GM21737 (cell line): Measurements from ENCODE around the gene SLC35G3.
"Not testable (repeated sequence)": the region's sequence is repeated elsewhere in the genome, so short reads cannot be mapped to it uniquely, and the experiment has no call there.

Source experiments
- ATAC-seq: cut with Tn5 transposase; IDR thresholded peaks from one replicate; pipeline ENCODE4 v1.9.1; 2021; ENCODE audit warnings: mild to moderate bottlenecking, moderate library complexity; ENCODE audit not compliant: unreplicated experiment

Gene SLC35G3

DNA sequence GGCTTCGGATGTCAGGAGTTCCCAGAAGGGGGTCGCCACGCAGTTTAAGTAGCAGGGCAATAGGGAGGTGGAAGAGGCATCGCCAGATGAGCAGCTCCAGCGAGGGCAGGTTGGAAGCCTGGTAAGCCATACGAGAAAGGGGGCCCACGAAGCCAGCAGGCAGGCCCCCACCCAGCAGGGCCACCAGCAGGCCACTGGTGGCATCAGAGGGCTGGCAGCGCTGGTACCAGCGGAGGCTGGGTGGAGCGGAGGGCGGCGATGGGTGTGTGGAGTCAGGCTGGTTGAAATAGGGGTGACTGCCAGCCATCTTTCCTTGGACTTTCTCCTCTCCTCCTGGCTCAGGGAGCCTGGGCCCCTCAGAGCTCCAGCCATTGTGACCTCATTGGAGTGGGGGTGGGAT, at the start of gene SLC35G3:
Gene SLC35G3 (minus strand): TSS at position 393 of the 400 bp plus-strand sequence. CDS start 86 bp downstream, at position 307.
- not testable (repeated sequence) for ATAC-seq

DNA sequence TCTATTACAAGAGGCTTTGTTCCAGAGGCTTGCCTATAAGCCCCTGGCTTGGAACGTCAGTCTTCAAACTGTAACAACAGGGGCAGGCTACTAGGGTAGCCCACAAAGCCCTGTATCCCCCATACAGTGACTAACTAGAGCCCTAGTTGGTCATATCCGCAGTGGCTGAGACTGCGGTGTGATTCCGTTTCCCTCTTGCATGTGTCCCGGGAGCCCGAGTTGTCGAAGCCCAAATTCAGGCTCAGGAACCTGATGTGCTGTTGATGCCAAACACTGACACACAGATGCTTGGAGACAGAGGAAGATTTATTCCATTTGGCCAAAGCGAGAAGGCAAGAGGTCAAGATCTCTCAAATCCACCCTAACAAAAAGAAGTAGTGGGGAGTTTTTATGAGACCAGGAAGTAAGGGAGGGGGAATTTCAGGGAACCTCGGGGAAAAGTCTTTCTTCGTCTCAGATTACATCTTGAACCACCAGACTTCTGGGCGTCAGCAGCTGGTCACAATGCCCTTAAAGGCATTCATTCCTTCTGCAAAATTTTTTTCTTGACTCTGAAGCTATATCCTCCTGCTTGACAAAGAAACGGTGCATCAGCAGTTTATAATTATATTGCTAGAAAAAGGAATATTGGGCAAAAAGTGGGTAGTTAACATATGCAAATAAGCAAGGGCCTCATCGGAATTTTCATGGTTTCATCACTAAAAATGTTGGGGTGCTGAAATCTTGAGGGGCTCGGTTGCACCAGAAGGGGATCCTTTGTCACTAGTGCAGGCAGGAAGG, 49.6 kb upstream of the SLC35G3 start:
- ATAC-seq = peak; percentile 7

DNA sequence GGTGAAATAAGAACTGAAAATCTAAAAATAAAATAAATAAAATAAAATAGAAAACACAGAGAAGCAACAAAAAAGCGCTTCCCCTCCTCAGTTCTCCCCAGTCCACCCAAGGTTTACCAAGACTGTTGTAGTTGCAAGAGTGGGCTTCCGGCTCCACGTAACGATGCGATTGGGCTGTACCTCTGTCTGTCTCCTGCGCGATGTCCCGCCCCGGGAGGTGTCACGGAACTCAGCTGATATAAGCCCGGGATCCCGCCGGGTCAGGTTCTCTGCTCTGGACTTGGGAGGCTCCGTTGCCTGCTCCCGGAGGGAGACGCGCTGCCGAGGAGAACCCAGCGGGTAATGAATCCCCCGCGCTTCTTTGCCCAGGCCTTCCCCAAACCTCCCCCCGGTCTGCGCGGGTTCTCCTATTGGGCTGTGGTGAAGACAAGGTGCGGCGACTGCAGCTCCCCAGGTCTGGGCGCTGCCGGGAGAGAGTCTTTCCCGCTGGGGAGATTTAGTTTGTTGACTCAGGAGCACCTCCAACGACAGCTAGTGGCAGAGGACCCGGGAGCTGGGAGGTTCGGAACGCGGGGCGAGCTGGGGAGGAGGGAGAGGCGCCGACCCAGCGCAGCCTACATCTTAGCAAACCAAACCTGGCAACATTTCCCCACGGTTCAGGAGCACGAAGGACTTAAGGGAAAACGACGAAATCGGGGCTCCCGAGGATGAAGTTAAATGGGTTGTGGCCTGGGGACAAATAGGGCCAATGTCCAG, 48.8 kb upstream of the SLC35G3 start, which contains the start of gene SLFN5:
Gene SLFN5 (plus strand): TSS at position 268 of the 756 bp plus-strand sequence. CDS start 15,619 bp downstream, outside the sequence.
- peak; percentile 47 for ATAC-seq

DNA sequence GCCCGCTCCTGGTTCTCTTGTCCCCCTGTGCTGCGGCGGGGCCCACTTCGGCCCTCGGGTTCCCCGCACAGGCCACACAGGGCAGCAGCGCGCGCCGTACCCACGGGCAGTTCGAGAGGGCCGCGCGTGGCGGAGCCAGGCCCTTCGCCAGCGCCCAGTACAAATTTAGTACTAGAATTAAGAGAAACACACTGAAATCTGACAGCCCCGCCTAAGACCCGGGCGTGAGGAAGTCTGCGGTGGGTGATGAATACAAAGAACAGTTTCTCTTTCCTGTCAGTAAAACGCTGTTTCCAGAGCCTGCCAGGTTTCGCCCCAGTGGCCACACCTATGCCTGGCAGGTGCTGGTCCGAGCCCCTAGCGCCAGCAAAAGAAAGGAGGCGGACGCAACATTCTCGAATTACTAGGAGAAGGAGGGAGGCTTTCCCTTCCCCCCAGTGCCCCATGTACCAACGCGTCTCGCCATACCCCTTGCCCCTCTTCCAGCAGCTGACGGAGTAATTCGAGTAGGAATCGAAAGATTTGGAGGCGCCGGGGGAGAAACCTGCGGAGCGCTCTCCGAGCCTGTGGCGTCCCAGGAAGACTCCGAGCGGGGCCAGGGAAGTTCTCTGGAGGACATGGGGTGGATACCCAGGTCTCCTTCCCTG, 48.1 kb upstream of the SLC35G3 start:
- ATAC-seq = peak; percentile 38

GRCh38 chr17:35241520-35241919, 47.3 kb upstream of the SLC35G3 start:
- no peak for ATAC-seq

GRCh38 chr17:35240861-35241260, 46.7 kb upstream of the SLC35G3 start:
- ATAC-seq = no peak

DNA sequence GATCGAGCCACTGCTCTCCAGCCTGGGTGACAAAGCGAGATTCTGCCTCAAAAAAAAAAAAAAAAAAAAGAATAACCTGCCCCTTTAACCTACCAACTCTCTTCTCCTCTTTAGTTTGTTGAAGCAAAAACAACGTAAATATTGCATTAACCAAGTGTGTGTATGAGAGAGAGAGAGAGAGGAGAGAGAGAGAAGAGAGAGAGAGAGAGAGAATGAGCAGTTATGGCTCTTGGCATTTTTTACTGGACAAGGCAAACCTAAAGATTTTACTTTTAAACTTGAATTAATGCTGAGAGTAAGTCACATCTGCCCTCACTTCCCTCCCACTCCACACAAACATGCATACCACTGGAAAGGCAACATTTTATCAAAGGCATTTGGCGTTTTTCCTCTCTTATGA, 45.6 kb upstream of the SLC35G3 start:
- ATAC-seq = no peak

GRCh38 chr17:35238821-35239220, 44.6 kb upstream of the SLC35G3 start:
- ATAC-seq = no peak

GRCh38 chr17:35236821-35237220, 42.6 kb upstream of the SLC35G3 start:
- ATAC-seq = no peak

GRCh38 chr17:35235917-35236316, 41.7 kb upstream of the SLC35G3 start:
- ATAC-seq = no peak

DNA sequence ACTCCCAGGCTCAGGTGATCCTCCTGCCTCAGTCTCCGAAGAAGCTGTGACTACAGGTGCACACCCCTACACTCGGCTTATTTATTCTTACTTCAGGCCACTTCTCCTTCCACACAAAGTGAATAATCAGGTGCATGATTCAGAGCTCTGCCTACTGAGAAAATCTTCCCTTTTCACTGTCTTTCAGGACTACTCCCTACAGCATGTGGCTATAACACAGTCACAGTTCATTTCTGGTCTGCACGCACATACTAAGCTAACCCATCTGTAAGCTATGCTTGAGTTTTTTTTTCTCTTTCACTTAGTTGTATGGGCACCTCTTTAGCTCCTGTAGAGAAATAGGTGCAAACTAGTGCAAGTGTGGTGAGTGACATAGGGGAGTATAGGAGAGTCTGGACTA, 41.1 kb upstream of the SLC35G3 start:
- no peak for ATAC-seq

GRCh38 chr17:35234315-35234714, 40.1 kb upstream of the SLC35G3 start:
- ATAC-seq = not testable (repeated sequence)

DNA sequence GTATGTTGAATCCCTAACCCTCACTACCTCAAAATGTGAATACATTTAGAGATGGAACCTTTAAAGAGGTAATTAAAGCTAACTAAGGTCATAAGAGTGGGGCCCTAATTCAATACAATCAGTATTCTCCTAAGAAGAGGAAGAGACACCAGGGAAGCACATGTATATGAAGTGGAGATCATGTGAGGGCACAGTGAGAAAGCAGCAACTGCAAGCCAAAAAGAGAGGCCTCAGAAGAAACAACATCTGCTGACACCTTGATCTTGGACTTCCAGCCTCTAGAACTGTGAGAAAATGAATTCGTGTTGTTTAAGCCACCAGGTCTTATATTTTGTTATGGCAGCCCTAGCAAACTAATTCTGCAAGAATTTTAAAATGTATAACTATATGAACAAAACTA, 35.4 kb upstream of the SLC35G3 start:
- ATAC-seq = no peak

DNA sequence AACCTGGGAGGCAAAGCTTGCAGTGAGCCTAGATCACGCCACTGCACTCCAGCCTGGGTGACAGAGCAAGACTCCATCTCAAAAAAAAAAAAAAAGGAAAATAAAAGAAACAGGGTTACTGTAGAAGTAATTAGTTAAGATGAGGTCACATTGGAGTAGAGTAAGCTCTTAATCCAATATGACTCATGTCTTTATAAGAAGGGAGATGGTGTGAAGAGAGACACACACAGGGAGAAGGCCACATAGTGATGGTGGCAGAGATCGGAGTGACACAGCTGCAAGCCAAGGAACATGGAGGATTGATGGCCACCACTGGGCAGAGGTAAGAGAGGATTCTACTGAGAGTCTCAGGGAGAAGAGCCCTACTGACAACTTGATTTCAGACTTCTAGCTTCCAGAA, 33.4 kb upstream of the SLC35G3 start:
- ATAC-seq = no peak

- ATAC-seq = no peak
These were observed 30.2 kb upstream of the SLC35G3 start for GRCh38 chr17:35224436-35224835.

DNA sequence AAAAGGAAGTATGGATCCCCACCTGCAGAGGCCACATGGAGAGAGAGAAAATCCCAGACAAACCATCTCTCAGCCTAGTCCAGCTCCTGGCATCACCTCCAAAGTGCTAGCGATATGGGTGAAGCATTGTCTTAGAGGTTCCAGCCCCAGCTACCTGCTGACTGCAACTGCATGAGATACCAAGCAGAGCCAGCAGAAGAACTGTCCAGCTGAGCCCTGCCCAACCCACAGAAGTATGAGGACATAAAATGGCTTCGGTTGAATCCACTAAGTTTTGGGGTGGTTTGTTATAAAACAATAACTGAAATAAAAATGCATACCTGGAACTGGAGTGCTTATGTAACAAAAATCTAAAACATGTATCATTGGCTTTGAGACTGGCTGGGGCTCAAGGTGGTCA, 28.3 kb upstream of the SLC35G3 start:
- no peak for ATAC-seq

GRCh38 chr17:35218915-35219314, 24.7 kb upstream of the SLC35G3 start:
- no peak for ATAC-seq

DNA sequence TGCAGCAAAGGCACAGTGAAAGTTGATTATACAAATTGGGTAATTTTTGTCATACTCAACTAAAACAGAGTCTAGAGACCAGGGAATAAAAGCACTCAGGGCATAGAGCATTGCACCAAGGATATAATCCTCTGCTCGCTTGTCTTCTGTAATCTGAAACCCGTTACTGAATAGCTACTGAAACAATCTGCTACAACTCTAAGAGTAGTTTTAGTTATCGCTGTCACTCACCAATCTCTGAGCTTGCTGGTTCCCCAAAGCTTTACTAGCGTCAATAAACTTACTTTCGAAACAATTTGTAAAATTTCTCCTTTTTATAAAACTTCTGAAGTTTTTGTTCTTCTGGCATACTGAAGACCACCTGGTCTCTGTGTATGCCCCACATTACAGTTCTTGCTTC, 22.9 kb upstream of the SLC35G3 start:
- no peak for ATAC-seq

GRCh38 chr17:35214631-35215273, 20.6 kb upstream of the SLC35G3 start:
- ATAC-seq = no peak

- ATAC-seq = no peak
These were observed 20.0 kb upstream of the SLC35G3 start for GRCh38 chr17:35214192-35214591.

GRCh38 chr17:35213412-35213940, 19.3 kb upstream of the SLC35G3 start:
- ATAC-seq = no peak
